ENCODE measurements around the gene SIRT4. TPM values are rescaled to one million over a fixed set of nuclear protein-coding genes. Genes with fewer than 3 reads are reported as not detected.

SIRT4 gene
- polyA plus RNA-seq, 1 of the 3 experiments (the other 2 are of a cell fraction), result 1.1 TPM

DNA sequence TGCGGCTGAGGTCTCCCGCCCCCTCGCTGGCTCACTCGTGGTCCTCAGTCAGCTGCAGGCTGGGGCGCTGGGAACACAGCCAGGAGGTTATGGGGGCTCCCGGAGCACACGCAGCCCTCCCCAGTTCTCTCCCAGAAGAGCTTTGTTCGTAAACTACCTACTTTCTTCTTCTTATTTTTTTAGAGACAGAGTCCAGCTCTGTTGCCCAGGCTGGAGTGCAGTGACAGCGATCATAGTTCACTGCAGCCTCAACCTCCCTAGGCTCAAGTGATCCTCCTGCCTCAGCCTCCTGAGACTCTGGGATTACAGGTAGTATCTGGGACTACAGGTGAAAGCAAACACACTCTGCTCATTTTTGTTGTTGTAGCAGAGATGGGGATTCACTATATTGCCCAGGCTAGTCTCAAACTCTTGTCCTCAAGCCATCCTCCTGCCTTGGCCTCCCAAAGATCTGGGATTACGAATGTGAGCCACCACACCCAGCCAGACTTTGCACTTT is 41.0 kb downstream of the SIRT4 start:
- TF ChIP-seq GABPA (IDR thresholded peaks at IDR 0.05; ENCODE audit: low read depth), result no peak
- no peak for TF ChIP-seq FOSL2 (IDR thresholded peaks at IDR 0.05; ENCODE audit: borderline replicate concordance, low read depth)
- TF ChIP-seq TCF12 (IDR thresholded peaks at IDR 0.05), result no peak
- TF ChIP-seq, protein P1, sequence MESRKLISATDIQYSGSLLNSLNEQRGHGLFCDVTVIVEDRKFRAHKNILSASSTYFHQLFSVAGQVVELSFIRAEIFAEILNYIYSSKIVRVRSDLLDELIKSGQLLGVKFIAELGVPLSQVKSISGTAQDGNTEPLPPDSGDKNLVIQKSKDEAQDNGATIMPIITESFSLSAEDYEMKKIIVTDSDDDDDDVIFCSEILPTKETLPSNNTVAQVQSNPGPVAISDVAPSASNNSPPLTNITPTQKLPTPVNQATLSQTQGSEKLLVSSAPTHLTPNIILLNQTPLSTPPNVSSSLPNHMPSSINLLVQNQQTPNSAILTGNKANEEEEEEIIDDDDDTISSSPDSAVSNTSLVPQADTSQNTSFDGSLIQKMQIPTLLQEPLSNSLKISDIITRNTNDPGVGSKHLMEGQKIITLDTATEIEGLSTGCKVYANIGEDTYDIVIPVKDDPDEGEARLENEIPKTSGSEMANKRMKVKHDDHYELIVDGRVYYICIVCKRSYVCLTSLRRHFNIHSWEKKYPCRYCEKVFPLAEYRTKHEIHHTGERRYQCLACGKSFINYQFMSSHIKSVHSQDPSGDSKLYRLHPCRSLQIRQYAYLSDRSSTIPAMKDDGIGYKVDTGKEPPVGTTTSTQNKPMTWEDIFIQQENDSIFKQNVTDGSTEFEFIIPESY (IDR thresholded peaks at IDR 0.05; ENCODE audit: borderline replicate concordance, low read depth), result no peak
- TF ChIP-seq, protein P2, sequence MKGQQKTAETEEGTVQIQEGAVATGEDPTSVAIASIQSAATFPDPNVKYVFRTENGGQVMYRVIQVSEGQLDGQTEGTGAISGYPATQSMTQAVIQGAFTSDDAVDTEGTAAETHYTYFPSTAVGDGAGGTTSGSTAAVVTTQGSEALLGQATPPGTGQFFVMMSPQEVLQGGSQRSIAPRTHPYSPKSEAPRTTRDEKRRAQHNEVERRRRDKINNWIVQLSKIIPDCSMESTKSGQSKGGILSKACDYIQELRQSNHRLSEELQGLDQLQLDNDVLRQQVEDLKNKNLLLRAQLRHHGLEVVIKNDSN (IDR thresholded peaks at IDR 0.05; ENCODE audit: borderline replicate concordance, low read depth), result no peak
- TF ChIP-seq, protein P3, sequence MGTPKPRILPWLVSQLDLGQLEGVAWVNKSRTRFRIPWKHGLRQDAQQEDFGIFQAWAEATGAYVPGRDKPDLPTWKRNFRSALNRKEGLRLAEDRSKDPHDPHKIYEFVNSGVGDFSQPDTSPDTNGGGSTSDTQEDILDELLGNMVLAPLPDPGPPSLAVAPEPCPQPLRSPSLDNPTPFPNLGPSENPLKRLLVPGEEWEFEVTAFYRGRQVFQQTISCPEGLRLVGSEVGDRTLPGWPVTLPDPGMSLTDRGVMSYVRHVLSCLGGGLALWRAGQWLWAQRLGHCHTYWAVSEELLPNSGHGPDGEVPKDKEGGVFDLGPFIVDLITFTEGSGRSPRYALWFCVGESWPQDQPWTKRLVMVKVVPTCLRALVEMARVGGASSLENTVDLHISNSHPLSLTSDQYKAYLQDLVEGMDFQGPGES (IDR thresholded peaks at IDR 0.05; ENCODE audit: low read depth, low read length), result no peak
- Histone ChIP-seq H3K36me3 (replicated peaks in 1 of 2; ENCODE audit: control insufficient read depth in 1 of 2, insufficient read depth in 2 of 2, low read length in 1 of 2) (no peaks in the 10 kb centered on the region), H3F3A (replicated peaks; ENCODE audit: insufficient read depth) (no peaks in the 10 kb centered on the region), H4K20me1 (ENCODE audit: insufficient read depth) (no peaks in the 10 kb centered on the region), H3K4me3 (ENCODE audit: low read depth in 2 of 2, low read length in 1 of 2) (no peak overlapping the region), H3K27me3 (ENCODE audit: insufficient read depth) (no peaks in the 10 kb centered on the region), H3K9me3 (no peaks in the 10 kb centered on the region), H3K4me2 (no peak overlapping the region), H3K27ac (ENCODE audit: low read depth in 2 of 2, low read length in 1 of 2) (no peak overlapping the region), H3K4me1 (ENCODE audit: control insufficient read depth in 1 of 2, insufficient read depth in 2 of 2, low read depth in 1 of 2, low read length in 1 of 2) (no peaks in the 10 kb centered on the region), H3K9me2 (no peaks in the 10 kb centered on the region), H2AFZ (ENCODE audit: low read depth) (no peak overlapping the region), H3K9ac (no peak overlapping the region), H3K79me2 (ENCODE audit: insufficient read depth) (no peaks in the 10 kb centered on the region)
- POLR2A ChIA-PET, result no interaction called here
- CTCF ChIA-PET, result interaction anchor here (1.1 to 1.5 kb wide), 3 partner anchors 14 to 96 kb away, joined by 3 to 5 read pairs (median 4); no protein-coding TSS in a partner anchor
- 97% methylated on average over 5 of the region's 10 CpGs for WGBS (ENCODE audit: low lambda C conversion rate)
- no peak for DNase-seq

DNA sequence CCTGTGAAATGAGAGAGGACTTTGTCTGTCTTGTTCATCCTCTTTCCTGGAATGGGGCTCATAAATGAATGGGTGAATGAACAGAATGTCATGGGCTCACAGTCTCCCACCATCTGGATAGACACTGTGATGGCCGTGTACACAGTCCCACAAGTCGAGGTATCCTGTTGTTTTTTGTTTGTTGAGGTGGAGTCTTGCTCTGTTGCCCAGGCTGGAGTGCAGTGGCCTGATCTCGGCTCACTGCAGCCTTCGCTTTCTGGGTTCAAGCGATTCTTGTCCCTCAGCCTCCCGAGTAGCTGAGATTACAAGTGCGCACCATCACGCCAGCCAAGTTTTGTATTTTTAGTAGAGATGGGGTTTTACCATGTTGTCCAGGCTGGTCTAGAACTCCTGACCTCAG is 41.6 kb downstream of the SIRT4 start:
- no peaks in the 10 kb centered on the region for H3K27me3 ChIP-seq (ENCODE audit: insufficient read depth)
- H3K27ac ChIP-seq (ENCODE audit: low read depth in 2 of 2, low read length in 1 of 2), result no peak overlapping the region
- DNase-seq, result no peak
- H2AFZ ChIP-seq (ENCODE audit: low read depth), result no peak overlapping the region
- no peak overlapping the region for H3K9ac ChIP-seq
- ChIA-PET CTCF (interaction anchor here (1.3 kb wide), 1 partner anchor 13 kb away, joined by 3 read pairs; no protein-coding TSS in a partner anchor), POLR2A (no interaction called here)
- H3K9me3 ChIP-seq, result no peaks in the 10 kb centered on the region
- H3K4me2 ChIP-seq, result no peak overlapping the region
- no peaks in the 10 kb centered on the region for H3K36me3 ChIP-seq (replicated peaks in 1 of 2; ENCODE audit: control insufficient read depth in 1 of 2, insufficient read depth in 2 of 2, low read length in 1 of 2)
- no peaks in the 10 kb centered on the region for H3K9me2 ChIP-seq
- no peak overlapping the region for H3K4me3 ChIP-seq (ENCODE audit: low read depth in 2 of 2, low read length in 1 of 2)
- H3K4me1 ChIP-seq (ENCODE audit: control insufficient read depth in 1 of 2, insufficient read depth in 2 of 2, low read depth in 1 of 2, low read length in 1 of 2), result no peaks in the 10 kb centered on the region
- no peaks in the 10 kb centered on the region for H4K20me1 ChIP-seq (ENCODE audit: insufficient read depth)
- no peak for TF ChIP-seq GABPA (IDR thresholded peaks at IDR 0.05; ENCODE audit: low read depth)
- TF ChIP-seq, protein P3 (IDR thresholded peaks at IDR 0.05; ENCODE audit: low read depth, low read length), result no peak
- no peak for TF ChIP-seq ELF1 (IDR thresholded peaks at IDR 0.05)
- TF ChIP-seq TCF12 (IDR thresholded peaks at IDR 0.05), result no peak
- TF ChIP-seq MEF2A (IDR thresholded peaks at IDR 0.05; ENCODE audit: borderline replicate concordance, low read depth), result no peak
- TF ChIP-seq TEAD4 (IDR thresholded peaks at IDR 0.05; ENCODE audit: borderline replicate concordance, insufficient read depth), result no peak
- no peak for TF ChIP-seq RXRA (IDR thresholded peaks at IDR 0.05; ENCODE audit: borderline replicate concordance, low read depth)
- TF ChIP-seq, protein P2 (IDR thresholded peaks at IDR 0.05; ENCODE audit: borderline replicate concordance, low read depth), result no peak
- TF ChIP-seq FOSL2 (IDR thresholded peaks at IDR 0.05; ENCODE audit: borderline replicate concordance, low read depth), result no peak
- TF ChIP-seq, protein P4, sequence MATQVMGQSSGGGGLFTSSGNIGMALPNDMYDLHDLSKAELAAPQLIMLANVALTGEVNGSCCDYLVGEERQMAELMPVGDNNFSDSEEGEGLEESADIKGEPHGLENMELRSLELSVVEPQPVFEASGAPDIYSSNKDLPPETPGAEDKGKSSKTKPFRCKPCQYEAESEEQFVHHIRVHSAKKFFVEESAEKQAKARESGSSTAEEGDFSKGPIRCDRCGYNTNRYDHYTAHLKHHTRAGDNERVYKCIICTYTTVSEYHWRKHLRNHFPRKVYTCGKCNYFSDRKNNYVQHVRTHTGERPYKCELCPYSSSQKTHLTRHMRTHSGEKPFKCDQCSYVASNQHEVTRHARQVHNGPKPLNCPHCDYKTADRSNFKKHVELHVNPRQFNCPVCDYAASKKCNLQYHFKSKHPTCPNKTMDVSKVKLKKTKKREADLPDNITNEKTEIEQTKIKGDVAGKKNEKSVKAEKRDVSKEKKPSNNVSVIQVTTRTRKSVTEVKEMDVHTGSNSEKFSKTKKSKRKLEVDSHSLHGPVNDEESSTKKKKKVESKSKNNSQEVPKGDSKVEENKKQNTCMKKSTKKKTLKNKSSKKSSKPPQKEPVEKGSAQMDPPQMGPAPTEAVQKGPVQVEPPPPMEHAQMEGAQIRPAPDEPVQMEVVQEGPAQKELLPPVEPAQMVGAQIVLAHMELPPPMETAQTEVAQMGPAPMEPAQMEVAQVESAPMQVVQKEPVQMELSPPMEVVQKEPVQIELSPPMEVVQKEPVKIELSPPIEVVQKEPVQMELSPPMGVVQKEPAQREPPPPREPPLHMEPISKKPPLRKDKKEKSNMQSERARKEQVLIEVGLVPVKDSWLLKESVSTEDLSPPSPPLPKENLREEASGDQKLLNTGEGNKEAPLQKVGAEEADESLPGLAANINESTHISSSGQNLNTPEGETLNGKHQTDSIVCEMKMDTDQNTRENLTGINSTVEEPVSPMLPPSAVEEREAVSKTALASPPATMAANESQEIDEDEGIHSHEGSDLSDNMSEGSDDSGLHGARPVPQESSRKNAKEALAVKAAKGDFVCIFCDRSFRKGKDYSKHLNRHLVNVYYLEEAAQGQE (IDR thresholded peaks at IDR 0.05; ENCODE audit: low read depth, low read length), result no peak
- no peak for TF ChIP-seq FOXJ3 (CRISPR knock-in tag; IDR thresholded peaks at IDR 0.05)
- no peak for TF ChIP-seq RAD21 (IDR thresholded peaks at IDR 0.05; ENCODE audit: low read length)
- TF ChIP-seq EZH2phosphoT487 (IDR thresholded peaks at IDR 0.05; ENCODE audit: borderline replicate concordance, low read depth), result no peak
- H3K79me2 ChIP-seq (ENCODE audit: insufficient read depth), result no peaks in the 10 kb centered on the region
- H3F3A ChIP-seq (replicated peaks; ENCODE audit: insufficient read depth), result no peaks in the 10 kb centered on the region
- 71% methylated on average over 5 of the region's 8 CpGs for WGBS (ENCODE audit: low lambda C conversion rate)

All from SK-N-SH (cell line).